Ascending aorta (tissue), 2 donors: Measurements from ENCODE around the gene CCNG1. TPM values are rescaled to one million over a fixed set of nuclear protein-coding genes. Genes with fewer than 3 reads are reported as not detected.
"Not testable (repeated sequence)": the region's sequence is repeated elsewhere in the genome, so short reads cannot be mapped to it uniquely, and the experiment has no call there.

ENCODE experiments used
- DNase-seq, 2 donors: peaks; one replicate each; pipeline ENCODE4 v3.0.0-alpha.2; 2019; ENCODE audit warnings: low spot score in 2 of 2
- H3K27ac ChIP-seq, 2 donors: fragments of 200-600 bp; sonication (generic); one replicate each; pipeline ENCODE4 v1.5.1; 2016 to 2017; ENCODE audit warnings: mild to moderate bottlenecking in 1 of 2
- H3K27me3 ChIP-seq: fragments of 200-600 bp; sonication (generic); one replicate; pipeline ENCODE4 v1.5.1; 2017
- H3K36me3 ChIP-seq, 2 donors: fragments of 200-600 bp; sonication (generic); one replicate each; pipeline ENCODE4 v1.5.1; 2016
- H3K4me1 ChIP-seq, 2 donors: fragments of 200-600 bp; sonication (generic); one replicate each; pipeline ENCODE4 v1.5.1; 2016 to 2017; ENCODE audit warnings: mild to moderate bottlenecking in 1 of 2
- H3K4me3 ChIP-seq, 2 donors: fragments of 200-600 bp; sonication (generic); one replicate each; pipeline ENCODE4 v1.5.1; 2016 to 2017; ENCODE audit warnings: mild to moderate bottlenecking in 1 of 2
- H3K9me3 ChIP-seq, 2 donors: fragments of 200-600 bp; sonication (generic); one replicate each; pipeline ENCODE4 v1.5.1; 2016
- intact Hi-C: fragments of 100-400 bp; cut with DNase I; formaldehyde crosslinking; loops from one replicate; pipeline ENCODE4 v1.15.1; 2023
- total RNA-seq: library from RNA; depleted of rRNA; stranded (reverse); fragments of >200 nt; gene quantifications from one replicate; pipeline ENCODE4 v1.1.0, GENCODE V29; 2016
- TF ChIP-seq, protein P1 (sequence below), 3 experiments: fragments of 200-600 bp in 2 of 3; fragments of 450-650 bp in 1 of 3; sonication (generic) in 2 of 3; IDR thresholded peaks; one replicate each; pipeline ENCODE4 v1.5.1; 2016 to 2019; ENCODE audit warnings: antibody characterized with exemption in 3 of 3, mild to moderate bottlenecking in 1 of 3, moderate library complexity in 1 of 3

CCNG1 gene
- total RNA-seq, 1 donor from 2014 or later = 20.5 TPM

DNA sequence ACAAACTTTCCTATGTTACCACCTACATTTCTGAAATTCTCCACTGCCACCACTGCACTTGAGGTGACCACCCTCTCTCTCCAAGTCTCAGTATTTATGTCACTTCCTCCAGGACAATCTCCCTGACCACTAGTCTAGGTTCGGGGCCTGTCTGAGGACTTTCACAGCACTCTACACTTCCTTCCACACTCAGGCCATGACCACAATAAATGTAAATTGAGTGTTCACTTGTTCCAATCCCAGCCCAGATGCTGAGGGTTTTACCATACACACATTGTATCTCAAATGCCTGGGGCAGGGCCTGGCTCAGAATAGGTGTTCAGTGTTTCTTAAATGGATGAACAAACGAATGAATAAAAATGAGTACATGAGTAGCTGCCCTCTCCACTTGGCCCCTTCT lies 26.9 kb upstream of the CCNG1 start:
- Histone ChIP-seq H3K9me3 (no peaks in the 10 kb centered on the region), H3K36me3 (no peaks in the 10 kb centered on the region), H3K27ac (no peak overlapping the region), H3K27me3 (no peaks in the 10 kb centered on the region), H3K4me1 (no peaks in the 10 kb centered on the region), H3K4me3 (no peak overlapping the region)
- TF ChIP-seq, protein P1, sequence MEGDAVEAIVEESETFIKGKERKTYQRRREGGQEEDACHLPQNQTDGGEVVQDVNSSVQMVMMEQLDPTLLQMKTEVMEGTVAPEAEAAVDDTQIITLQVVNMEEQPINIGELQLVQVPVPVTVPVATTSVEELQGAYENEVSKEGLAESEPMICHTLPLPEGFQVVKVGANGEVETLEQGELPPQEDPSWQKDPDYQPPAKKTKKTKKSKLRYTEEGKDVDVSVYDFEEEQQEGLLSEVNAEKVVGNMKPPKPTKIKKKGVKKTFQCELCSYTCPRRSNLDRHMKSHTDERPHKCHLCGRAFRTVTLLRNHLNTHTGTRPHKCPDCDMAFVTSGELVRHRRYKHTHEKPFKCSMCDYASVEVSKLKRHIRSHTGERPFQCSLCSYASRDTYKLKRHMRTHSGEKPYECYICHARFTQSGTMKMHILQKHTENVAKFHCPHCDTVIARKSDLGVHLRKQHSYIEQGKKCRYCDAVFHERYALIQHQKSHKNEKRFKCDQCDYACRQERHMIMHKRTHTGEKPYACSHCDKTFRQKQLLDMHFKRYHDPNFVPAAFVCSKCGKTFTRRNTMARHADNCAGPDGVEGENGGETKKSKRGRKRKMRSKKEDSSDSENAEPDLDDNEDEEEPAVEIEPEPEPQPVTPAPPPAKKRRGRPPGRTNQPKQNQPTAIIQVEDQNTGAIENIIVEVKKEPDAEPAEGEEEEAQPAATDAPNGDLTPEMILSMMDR (IDR thresholded peaks at IDR 0.05) = no peak
- no peak for DNase-seq
- intact Hi-C loops = no loop called here

DNA sequence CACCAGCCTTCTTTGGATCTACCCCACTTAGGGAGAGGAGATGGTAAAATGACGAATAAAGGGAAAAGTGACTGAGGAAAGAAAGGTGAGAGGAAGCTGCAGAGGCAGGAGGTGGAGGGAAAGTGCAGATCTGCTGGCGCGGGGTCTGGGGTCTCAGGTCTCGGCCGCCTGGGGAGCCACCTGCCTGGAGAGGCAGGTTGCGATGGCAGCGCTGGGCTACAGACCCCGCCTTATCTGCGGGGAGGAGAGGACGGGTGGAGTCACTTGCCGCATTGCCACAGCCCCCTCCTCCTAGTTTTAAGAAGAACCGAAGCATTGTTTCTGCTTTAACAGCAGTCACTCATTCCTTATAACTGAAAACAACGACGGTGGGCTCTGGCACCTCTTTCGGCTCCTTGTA lies 21.7 kb upstream of the CCNG1 start:
- H3K4me3 ChIP-seq, H3K27ac ChIP-seq, intact Hi-C loops, H3K9me3 ChIP-seq, DNase-seq, H3K27me3 ChIP-seq, H3K4me1 ChIP-seq, H3K36me3 ChIP-seq: not testable (repeated sequence)

DNA sequence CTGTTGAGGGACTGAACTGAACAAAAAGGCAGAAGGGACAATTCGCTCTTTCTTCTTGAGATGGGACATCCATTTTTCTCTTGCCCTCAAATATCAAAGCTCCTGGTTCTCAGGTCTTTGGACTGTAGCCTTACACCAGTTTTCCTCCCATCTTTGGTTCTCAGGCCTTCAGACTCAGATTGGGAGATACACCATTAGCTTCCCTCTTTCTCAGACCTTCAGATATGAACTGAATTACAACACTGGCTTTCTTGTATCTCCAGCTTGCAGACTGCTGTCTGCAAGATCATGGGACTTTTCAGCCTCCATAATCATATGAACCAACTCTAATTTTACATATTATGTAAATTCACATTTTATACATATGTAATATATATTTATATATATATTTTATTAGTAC lies 12.6 kb upstream of the CCNG1 start:
- no peaks in the 10 kb centered on the region for H3K4me1 ChIP-seq
- intact Hi-C loops = no loop called here
- no peak overlapping the region for H3K4me3 ChIP-seq
- no peaks in the 10 kb centered on the region for H3K36me3 ChIP-seq
- H3K27me3 ChIP-seq = no peaks in the 10 kb centered on the region
- no peaks in the 10 kb centered on the region for H3K9me3 ChIP-seq
- TF ChIP-seq, protein P1 (IDR thresholded peaks at IDR 0.05) = no peak
- no peak overlapping the region for H3K27ac ChIP-seq
- no peak for DNase-seq

DNA sequence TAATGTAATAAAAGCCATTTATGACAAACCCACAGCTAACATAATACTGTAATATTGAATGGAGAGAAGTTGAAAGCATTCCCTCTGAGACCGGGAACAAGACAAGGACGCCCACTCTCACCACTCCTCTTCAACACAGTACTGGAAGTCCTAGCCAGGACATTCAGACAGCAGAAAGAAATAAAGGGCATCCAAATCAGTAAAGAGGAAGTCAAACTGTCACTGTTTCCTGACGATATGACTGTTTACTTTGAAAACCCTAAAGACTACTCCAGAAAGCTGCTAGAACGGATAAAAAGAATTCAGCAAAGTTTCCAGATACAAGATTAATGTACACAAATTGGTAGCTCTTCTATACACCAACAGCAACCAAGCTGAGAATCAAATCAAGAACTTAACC lies 11.3 kb upstream of the CCNG1 start:
- DNase-seq, H3K27me3 ChIP-seq, intact Hi-C loops, H3K9me3 ChIP-seq, H3K4me1 ChIP-seq, H3K27ac ChIP-seq, H3K4me3 ChIP-seq, H3K36me3 ChIP-seq: not testable (repeated sequence)

DNA sequence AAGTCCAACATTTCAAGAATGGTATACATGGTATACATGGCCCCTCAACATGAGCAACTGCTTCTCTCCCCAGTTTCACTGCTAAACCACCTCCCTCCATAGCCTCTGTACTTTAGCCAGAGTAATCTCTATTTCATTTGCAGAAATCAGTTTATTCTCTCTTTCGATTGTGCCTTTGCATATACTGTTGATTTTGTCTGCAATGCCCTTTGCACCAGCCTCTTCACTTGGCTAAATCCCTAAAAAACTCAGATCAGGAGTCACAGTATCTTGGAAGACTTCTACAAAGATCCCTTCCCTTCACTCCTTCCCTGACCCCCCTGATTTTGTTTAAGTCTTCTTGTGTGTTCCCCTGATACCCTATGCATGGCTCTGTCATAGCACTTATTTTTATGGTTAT lies 4.9 kb upstream of the CCNG1 start:
- Histone ChIP-seq H3K27me3 (no peaks in the 10 kb centered on the region), H3K36me3 (no peaks in the 10 kb centered on the region), H3K4me3 (no peak overlapping the region), H3K27ac (no peak overlapping the region), H3K9me3 (no peaks in the 10 kb centered on the region), H3K4me1 (no peaks in the 10 kb centered on the region)
- intact Hi-C loops = no loop called here
- TF ChIP-seq, protein P1 (IDR thresholded peaks at IDR 0.05) = no peak
- no peak for DNase-seq

DNA sequence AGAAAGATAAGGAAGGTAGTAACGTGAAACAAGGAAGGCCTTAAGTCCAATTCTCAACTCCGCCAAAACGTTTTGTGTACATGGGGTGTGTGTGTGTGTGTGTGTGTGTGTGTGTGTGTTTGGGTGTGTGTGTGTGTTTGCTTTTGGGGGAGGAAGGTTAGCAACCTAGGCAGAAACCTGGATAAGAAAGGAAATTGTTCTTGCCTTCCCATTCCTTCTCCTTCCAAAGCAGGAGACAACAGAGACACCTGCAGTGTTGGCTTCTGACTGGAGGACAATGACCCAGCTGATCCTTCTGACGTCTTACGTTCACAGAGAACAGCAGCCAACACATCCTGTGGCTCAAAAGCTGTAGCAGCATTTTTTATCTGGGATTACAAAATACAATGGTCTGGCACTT lies 4.1 kb upstream of the CCNG1 start:
- Histone ChIP-seq H3K4me3 (no peak overlapping the region), H3K36me3 (no peaks in the 10 kb centered on the region), H3K27me3 (no peaks in the 10 kb centered on the region), H3K9me3 (no peaks in the 10 kb centered on the region), H3K4me1 (no peaks in the 10 kb centered on the region), H3K27ac (no peak overlapping the region)
- intact Hi-C loops = no loop called here
- TF ChIP-seq, protein P1 (IDR thresholded peaks at IDR 0.05) = no peak
- no peak for DNase-seq

DNA sequence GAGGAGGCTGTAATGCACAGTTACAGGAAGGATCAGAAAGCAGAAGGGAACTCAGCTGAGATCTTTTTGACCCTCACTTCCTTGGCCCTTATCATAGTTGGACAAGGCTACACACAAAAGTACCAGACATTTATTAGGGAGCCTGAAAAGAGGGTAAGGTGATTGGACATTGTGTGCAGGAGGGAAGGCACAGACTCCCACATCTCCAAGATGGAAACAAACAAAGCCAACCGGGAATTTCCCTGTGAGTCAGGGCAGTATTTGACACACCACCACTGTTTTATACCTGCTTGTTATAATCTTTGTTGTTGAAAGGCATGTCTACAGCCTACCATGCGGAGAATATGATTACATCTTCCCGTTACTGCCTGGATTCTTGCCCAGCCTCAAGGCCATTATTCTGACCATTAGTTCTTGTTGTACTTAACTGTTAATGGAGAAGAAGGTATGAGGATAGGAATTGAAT lies 3.0 kb upstream of the CCNG1 start:
- Histone ChIP-seq H3K4me1 (peaks cover 5 to 9% of the 10 kb centered on the region in 2 donors), H3K27me3 (no peaks in the 10 kb centered on the region), H3K36me3 (no peaks in the 10 kb centered on the region), H3K4me3 (no peak overlapping the region), H3K27ac (no peak overlapping the region), H3K9me3 (no peaks in the 10 kb centered on the region)
- intact Hi-C loops = no loop called here
- TF ChIP-seq, protein P1 (IDR thresholded peaks at IDR 0.05) = no peak
- DNase-seq = no peak
